ENCODE results near the gene CLCN6. TPM values are rescaled to one million over a fixed set of nuclear protein-coding genes. Genes with fewer than 3 reads are reported as not detected.

Gene CLCN6
- total and polyA plus RNA-seq, 2 of the 13 experiments (the other 11 are each of a cell fraction or from before 2014, with no cell fraction given), result 14.9 to 19.3 TPM

DNA sequence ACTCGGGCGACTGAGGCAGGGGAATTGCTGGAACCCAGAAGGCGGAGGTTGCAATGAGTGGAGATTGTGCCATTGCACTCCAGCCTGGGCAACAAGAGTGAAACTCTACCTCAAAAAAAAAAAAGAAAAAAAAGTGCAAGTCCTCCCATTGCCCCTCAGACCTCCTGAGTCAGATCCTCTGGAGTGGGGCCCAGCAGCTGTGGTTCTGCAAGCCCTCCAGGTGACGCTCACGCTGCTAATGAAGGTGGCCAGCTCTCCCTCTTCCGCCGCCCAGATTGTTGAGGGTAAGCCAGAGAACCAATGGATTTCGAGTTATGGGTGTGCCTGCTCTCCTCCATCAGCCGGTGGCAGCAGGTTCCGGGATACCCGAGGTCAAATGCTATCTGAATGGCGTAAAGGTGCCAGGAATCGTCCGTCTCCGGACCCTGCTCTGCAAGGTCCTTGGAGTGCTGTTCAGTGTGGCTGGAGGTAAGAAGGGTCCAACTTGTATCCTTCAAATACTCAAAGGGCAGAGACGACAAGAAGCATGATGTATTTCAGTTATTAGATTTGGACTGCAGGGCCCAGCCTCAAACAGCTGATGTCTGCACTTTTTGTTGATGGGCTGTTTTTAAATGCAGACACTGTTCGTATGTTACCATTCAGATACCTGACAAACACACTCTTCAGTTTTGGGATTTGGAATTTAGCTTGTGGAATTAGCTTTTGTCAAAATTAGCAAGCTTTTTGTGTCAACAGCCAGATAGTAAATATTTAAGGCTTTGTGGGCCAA lies 17.6 kb downstream of the CLCN6 start (continued):
- TF ChIP-seq, protein P1, sequence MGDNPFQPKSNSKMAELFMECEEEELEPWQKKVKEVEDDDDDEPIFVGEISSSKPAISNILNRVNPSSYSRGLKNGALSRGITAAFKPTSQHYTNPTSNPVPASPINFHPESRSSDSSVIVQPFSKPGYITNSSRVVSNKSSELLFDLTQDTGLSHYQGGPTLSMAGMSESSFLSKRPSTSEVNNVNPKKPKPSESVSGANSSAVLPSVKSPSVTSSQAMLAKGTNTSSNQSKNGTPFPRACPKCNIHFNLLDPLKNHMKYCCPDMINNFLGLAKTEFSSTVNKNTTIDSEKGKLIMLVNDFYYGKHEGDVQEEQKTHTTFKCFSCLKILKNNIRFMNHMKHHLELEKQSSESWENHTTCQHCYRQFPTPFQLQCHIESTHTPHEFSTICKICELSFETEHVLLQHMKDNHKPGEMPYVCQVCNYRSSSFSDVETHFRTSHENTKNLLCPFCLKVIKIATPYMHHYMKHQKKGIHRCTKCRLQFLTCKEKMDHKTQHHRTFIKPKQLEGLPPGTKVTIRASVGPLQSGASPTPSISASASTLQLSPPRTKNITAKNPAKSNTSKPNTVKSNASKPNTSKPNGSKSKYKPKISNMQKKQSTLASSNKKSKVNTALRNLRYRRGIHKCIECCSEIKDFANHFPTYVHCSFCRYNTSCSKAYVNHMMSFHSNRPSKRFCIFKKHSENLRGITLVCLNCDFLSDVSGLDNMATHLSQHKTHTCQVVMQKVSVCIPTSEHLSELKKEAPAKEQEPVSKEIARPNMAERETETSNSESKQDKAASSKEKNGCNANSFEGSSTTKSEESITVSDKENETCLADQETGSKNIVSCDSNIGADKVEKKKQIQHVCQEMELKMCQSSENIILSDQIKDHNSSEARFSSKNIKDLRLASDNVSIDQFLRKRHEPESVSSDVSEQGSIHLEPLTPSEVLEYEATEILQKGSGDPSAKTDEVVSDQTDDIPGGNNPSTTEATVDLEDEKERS (CRISPR knock-in tag; IDR thresholded peaks at IDR 0.05), result no peak
- TF ChIP-seq KDM4B (CRISPR knock-in tag; IDR thresholded peaks at IDR 0.05) (no peak), MAFF (IDR thresholded peaks at IDR 0.05; ENCODE audit: low read depth, low read length) (peak; percentile 54; the same call in 1 of the 2 replicates), CBX1 (IDR thresholded peaks at IDR 0.05; ENCODE audit: low read depth) (no peak), RBM22 (optimal IDR thresholded peaks at IDR 0.05; ENCODE audit: low read length) (peak; percentile 24), POLR2A (IDR thresholded peaks at IDR 0.05; ENCODE audit: insufficient read depth in 1 of 2, low read depth in 2 of 2, low read length in 2 of 2) (peak in 1 of 2 experiments; percentile 37; a peak in 1 of 4 replicates), RXRB (CRISPR knock-in tag; IDR thresholded peaks at IDR 0.05; ENCODE audit: borderline replicate concordance) (no peak), ZKSCAN5 (CRISPR knock-in tag; IDR thresholded peaks at IDR 0.05) (no peak), ZNF34 (CRISPR knock-in tag; IDR thresholded peaks at IDR 0.05; ENCODE audit: borderline replicate concordance) (no peak)
- TF ChIP-seq, protein P2, sequence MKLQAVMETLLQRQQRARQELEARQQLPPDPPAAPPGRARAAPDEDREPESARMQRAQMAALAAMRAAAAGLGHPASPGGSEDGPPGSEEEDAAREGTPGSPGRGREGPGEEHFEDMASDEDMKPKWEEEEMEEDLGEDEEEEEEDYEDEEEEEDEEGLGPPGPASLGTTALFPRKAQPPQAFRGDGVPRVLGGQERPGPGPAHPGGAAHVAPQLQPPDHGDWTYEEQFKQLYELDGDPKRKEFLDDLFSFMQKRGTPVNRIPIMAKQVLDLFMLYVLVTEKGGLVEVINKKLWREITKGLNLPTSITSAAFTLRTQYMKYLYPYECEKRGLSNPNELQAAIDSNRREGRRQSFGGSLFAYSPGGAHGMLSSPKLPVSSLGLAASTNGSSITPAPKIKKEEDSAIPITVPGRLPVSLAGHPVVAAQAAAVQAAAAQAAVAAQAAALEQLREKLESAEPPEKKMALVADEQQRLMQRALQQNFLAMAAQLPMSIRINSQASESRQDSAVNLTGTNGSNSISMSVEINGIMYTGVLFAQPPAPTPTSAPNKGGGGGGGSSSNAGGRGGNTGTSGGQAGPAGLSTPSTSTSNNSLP (IDR thresholded peaks at IDR 0.05; ENCODE audit: low read depth, low read length), result no peak
- TF ChIP-seq, protein P3, sequence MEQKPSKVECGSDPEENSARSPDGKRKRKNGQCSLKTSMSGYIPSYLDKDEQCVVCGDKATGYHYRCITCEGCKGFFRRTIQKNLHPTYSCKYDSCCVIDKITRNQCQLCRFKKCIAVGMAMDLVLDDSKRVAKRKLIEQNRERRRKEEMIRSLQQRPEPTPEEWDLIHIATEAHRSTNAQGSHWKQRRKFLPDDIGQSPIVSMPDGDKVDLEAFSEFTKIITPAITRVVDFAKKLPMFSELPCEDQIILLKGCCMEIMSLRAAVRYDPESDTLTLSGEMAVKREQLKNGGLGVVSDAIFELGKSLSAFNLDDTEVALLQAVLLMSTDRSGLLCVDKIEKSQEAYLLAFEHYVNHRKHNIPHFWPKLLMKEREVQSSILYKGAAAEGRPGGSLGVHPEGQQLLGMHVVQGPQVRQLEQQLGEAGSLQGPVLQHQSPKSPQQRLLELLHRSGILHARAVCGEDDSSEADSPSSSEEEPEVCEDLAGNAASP (CRISPR knock-in tag; IDR thresholded peaks at IDR 0.05; ENCODE audit: borderline replicate concordance), result no peak
- TF ChIP-seq, protein P4, sequence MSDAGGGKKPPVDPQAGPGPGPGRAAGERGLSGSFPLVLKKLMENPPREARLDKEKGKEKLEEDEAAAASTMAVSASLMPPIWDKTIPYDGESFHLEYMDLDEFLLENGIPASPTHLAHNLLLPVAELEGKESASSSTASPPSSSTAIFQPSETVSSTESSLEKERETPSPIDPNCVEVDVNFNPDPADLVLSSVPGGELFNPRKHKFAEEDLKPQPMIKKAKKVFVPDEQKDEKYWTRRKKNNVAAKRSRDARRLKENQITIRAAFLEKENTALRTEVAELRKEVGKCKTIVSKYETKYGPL (CRISPR knock-in tag; IDR thresholded peaks at IDR 0.05), result no peak

All from HepG2 (cell line).